GM12892 (cell line): ENCODE results near the gene TEDC2.

Experiments
- POLR2A ChIP-seq: IDR thresholded peaks from 2 replicates; pipeline ENCODE4 v1.6.1; 2011; ENCODE audit warnings: low read depth, low read length, control low read depth
- POLR2AphosphoS5 ChIP-seq: IDR thresholded peaks from 2 replicates; pipeline ENCODE4 v1.6.1; 2011; ENCODE audit warnings: low read depth, low read length, control low read depth

DNA sequence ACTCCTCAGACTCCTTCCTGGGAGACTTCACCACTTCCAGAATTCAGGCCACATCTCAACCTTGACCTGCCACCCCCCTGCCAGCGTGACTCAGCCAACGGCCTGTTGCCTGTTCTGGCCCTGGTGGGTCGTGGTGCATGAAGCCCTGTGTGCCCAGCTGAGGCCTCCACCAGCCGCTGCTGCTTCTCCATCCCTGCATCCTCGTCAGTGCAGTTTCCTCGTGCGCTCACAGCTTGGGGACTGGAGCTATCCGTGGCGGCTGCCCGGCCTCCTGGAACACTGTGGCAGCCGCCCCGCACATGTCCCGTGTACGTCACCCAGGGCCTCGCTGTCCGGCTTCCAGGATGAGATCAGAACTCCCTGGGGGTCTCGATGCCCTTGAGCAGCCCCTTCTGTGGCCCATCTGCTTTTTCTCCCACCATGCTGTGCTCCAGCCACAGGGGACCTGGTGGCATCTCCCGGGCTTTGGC lies 8.0 kb upstream of the TEDC2 start:
- TF ChIP-seq POLR2AphosphoS5 (no peak), POLR2A (no peak)
